Measurements from ENCODE around the gene SEC31B.
A peak's percentile ranks its signal among the peaks of the same experiment; 100 is the strongest.

Gene SEC31B

GRCh38 chr10:100519311-100520051 is at the start of gene SEC31B:
Gene SEC31B, minus strand, starts transcription at chr10:100519861. Its CDS starts 2,909 bp downstream, at chr10:100516952.
- DNase-seq (ENCODE audit: low read depth in 2 of 2) = no peak

- no peak for DNase-seq (ENCODE audit: low read depth in 2 of 2)
These were observed 49.3 kb upstream of the SEC31B start for GRCh38 chr10:100568912-100569311.

- DNase-seq (ENCODE audit: low read depth in 2 of 2) = no peak
These were observed 48.2 kb upstream of the SEC31B start for GRCh38 chr10:100567826-100568225.

GRCh38 chr10:100567249-100567648 is 47.6 kb upstream of the SEC31B start:
- no peak for DNase-seq (ENCODE audit: low read depth in 2 of 2)

- no peak for DNase-seq (ENCODE audit: low read depth in 2 of 2)
These were observed 46.9 kb upstream of the SEC31B start for GRCh38 chr10:100566561-100566960.

GRCh38 chr10:100565206-100565985 is 45.7 kb upstream of the SEC31B start:
- DNase-seq (ENCODE audit: low read depth in 2 of 2) = no peak

DNA sequence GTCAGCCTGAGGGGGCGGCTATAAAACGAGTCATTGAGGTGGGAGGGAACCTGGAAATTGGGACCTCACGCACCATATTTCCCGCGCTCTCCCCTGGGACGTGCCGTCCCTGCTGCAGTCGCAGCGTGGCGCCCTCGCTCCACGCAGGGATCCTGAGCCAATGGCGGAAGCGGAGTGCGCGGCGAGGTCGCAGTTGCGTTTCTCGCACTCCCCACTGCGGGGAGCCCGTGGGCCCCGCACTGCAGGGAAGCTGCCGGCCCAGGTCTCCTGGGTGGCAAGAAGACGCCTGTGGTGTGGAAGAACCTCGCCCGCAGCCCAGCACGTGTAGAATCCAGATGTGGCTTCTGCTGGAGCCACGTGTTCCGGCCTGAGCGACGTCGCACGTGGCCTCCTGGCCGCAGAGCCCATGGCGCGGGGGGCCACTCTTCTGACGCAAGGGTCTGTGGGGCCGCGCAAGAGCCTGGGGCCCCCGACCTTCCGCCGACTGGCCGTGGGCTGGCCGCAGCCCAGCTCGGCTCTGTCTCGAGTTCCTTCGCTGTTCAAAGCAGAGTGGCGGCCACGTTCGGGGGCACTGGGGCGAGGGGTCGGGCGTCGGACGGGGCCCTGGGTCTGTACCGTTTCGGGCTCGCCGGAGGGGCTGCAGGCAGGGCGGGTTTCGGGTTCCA is 42.5 kb upstream of the SEC31B start:
- DNase-seq (ENCODE audit: low read depth in 2 of 2) = peak; percentile 41 to 44

DNA sequence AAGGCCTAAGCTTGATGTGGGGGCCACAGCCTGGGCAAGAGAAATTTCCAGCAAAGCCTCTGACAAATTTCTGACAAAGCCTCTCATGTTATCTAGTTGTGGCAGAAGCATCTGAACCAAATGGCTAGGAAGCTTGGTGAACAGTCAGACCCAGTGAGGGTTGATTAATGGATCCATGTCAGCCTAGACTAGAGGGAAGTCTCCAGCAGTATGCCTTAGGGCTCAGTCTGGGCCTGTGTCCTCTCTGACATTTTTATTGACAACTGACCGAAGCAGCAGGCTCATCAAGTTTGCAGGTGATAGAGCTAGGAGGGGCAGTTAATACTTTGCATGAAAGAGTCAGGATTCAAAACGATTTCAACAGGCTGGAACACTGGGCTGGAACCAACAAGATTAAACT is 41.3 kb upstream of the SEC31B start:
- no peak for DNase-seq (ENCODE audit: low read depth in 2 of 2)

GRCh38 chr10:100560248-100560647 is 40.6 kb upstream of the SEC31B start:
- DNase-seq (ENCODE audit: low read depth in 2 of 2) = no peak

GRCh38 chr10:100554902-100555301 is 35.2 kb upstream of the SEC31B start:
- no peak for DNase-seq (ENCODE audit: low read depth in 2 of 2)

GRCh38 chr10:100553929-100554328 is 34.3 kb upstream of the SEC31B start:
- DNase-seq (ENCODE audit: low read depth in 2 of 2) = no peak

DNA sequence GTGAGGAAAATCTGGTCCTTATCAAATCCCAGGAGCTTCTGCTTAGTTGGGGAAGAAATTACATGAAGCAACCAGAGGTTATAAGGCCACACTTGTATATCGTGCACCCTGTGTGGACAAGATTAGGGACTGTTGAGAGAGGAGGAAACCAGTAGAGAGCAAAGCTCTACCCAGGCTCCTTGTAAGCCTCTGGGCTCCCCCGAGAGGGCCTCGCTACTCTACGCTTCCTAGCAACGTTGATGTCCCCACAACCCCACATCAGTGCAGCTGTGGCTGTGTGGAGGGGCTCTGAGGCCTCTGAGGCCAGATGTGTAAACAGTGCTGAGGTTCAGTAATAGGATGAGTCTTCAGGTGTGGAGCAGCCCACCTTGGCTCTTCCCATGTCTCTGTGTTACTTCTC is 32.1 kb upstream of the SEC31B start:
- no peak for DNase-seq (ENCODE audit: low read depth in 2 of 2)

DNA sequence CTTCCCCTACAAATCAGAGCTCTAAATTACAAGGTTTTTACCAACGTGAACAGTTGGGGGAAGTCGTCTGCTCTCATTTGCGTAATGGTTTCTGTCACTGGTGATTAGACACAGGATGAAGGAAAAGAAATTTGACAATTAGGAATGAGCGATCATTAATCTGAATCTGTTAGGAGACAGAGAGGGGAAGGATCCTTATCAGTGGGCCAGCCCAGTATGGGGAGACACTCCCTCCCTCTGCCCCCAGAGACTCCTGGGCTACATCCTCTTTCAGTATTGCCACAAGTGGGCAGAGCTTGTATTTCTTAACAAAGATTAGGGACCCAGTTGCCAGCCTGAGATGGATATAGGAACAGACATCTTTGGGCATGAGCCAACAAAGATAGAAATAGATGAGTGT is 31.5 kb upstream of the SEC31B start:
- no peak for DNase-seq (ENCODE audit: low read depth in 2 of 2)

GRCh38 chr10:100544950-100545349 is 25.3 kb upstream of the SEC31B start:
- DNase-seq (ENCODE audit: low read depth in 2 of 2) = no peak

GRCh38 chr10:100537475-100537874 is 17.8 kb upstream of the SEC31B start:
- DNase-seq (ENCODE audit: low read depth in 2 of 2) = no peak

DNA sequence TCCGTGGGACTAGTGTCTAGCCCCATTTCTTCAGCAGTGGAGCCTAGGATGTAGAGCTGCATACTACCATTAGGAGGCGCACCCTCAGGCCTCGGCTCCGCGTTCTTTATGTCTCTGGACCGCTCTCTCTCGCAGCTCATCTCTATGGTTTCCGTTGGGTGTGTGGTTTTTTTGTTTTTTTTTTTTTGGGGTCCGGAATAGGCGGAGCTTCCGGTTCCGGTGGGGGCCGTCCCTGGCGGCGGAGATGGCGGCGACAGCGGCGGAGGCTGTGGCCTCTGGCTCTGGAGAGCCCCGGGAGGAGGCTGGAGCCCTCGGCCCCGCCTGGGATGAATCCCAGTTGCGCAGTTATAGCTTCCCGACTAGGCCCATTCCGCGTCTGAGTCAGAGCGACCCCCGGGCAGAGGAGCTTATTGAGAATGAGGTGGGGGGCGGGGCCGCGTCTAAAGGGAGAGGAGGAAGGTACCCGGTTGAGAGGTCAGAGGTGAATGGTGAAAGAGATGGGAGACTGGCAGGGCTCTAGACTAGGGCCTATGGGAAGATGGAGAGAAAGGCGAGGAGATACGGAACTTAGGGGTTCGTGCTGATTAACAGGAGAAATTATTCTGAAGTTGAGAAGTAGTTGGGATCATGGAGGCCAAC is 16.2 kb upstream of the SEC31B start, which contains the start of gene HIF1AN:
TSS of gene HIF1AN (plus strand) at position 229 of the 639 bp plus-strand sequence. CDS start at position 245, 16 bp downstream.
- peak; percentile 70 to 74 for DNase-seq (ENCODE audit: low read depth in 2 of 2)

GRCh38 chr10:100535338-100535714 is 15.7 kb upstream of the SEC31B start:
- DNase-seq (ENCODE audit: low read depth in 2 of 2) = no peak

DNA sequence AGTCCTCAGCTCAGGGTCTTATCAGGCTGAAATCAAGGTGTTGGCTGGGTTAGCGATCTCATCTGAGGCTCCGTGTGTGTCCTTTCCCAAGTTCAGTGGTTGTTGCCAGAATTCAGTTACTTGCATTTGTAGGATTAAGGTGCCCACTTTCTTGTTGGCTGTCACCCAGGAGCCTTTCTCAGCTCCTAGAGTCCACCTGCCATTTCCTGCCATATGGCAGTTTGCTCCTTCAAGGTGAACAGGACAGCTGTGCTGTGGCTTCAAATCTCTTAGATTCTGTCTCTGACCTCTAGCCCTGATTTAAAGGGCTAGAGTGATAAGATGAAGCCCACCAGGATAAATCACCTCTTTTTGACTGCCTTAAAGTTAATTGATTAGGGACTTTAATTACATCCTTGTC is 15.1 kb upstream of the SEC31B start:
- DNase-seq (ENCODE audit: low read depth in 2 of 2) = no peak

DNA sequence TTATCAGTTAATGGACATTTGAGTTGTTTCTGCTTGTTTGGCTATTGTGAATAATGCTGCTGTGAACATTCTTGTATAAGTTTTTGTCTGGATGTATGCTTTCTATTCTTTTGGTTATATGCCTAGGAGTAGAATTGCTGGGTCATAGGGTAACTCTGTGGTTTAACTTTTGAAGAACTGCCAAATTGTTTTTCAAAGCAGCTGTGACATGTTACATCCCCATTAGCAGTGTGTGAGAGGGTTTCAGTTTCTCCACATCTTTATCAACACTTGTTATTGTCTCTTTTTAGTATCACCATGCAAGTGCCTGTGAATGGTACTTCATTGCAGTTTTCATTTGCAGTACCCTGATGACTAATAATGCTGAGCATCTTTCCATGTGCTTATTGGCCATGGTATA is 12.1 kb upstream of the SEC31B start:
- DNase-seq (ENCODE audit: low read depth in 2 of 2) = no peak

GRCh38 chr10:100529475-100530298 is 10.0 kb upstream of the SEC31B start, which contains the start of gene NDUFB8:
Gene NDUFB8, minus strand, starts transcription at chr10:100529871. Its CDS starts 20 bp downstream, at chr10:100529851.
- peak; percentile 70 to 74 for DNase-seq (ENCODE audit: low read depth in 2 of 2)

- no peak for DNase-seq (ENCODE audit: low read depth in 2 of 2)
These were observed 9.3 kb upstream of the SEC31B start for GRCh38 chr10:100528921-100529474.
